Measurements from ENCODE around the gene UCP2. TPM values are rescaled to one million over a fixed set of nuclear protein-coding genes. Genes with fewer than 3 reads are reported as not detected.

UCP2 gene
- total and polyA plus RNA-seq, 5 experiments from 2014 or later = 388 to 1,325 (median 998) TPM

DNA sequence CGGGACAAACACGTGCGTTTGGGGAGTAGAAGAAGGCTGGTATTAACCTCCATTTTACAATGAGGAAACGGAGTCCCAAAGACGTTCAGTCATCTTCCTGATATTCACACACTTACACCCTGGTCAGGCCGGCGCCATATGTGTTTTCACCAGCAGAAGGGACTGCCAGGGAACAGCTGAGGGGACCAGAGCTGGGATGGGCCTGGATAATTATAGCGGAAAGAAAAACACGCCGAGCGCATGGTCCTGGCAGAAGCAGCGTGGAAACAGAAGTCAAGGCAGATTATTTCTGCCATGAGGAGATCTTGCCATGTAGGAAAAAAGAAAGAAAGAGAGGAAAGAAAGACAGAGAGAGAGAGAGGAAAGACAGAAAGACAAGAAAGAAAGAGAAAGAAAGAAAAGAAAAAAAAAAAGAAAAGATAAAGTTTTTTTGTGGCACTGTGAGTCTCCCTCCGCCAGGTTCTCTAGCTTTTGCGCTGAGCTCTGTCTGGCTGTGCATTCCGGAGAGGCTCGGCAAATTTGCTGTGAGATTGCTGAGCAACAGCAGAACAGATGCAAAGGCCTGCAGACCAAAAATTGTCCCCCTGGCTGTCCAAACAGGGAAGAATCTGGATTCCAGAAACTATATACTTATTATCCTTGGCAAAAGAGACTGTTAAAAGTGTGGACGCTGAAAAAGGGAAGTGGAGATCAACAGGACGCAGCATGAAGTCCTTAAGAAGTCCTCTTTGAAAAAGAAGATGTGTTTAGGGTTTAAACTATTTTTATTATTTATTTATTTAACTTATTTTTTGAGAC lies 1.3 kb upstream of the UCP2 start:
- ATAC-seq (no peak), DNase-seq (peak in 2 of 10 donors; percentile 42 to 55)
- Mint-ChIP-seq H3K4me1 (peaks cover 22 to 51% (median 32%) of the 10 kb centered on the region in 4 donors), H3K36me3 (peaks cover 26 to 37% (median 28%) of the 10 kb centered on the region in 3 donors), H3K4me3 (peak overlapping the region; percentile 95 to 100 (median 99)), H3K27me3 (no peaks in the 10 kb centered on the region), H3K27ac (peak overlapping the region; percentile 98 to 100 (median 100)), H3K9me3 (peaks cover 0 to 2% (median 0%) of the 10 kb centered on the region in 9 donors)
- POLR2A ChIA-PET = interaction anchor here (0.7 to 24.6 kb wide), 4 partner anchors 14 to 797 kb away, joined by 3 to 1033 read pairs (median 493); partner anchors contain the start of gene UCP3

DNA sequence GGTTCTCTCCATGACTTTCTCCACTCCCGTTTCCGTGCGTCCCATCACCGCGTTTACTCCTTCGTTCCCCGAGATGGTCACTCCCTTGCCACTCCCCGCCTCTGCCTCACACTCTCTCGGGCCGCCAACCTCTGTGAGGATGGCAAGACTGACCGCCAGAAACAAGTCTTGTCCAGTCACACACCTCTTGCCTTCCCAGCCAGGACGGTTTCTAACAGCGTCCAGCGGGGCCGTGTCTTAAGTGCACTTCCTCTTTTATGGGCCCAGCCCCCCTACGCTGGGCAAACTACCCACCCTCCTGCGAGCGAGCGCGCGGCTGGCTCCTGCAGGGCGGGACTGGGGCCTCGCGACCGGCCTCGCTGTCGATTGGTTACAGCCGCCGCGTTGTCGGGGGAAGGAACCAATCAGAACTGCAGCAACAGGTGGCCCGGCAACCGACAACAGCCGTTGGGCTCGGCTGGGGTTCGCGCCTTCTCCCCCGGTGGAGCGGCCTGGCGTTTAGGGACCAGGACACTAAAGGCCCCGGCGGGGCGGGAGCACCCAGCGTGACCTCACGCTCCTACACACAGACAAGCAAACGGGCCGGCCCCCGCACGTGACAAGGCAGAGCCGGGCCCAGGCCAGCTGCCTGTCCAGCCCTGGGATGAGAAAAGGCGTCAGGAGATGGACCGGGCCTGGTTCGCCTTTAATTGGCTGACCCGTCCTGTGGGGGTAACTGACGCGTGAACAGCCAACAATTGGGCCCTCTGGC lies 522 bp upstream of the UCP2 start:
- ATAC-seq (peak; percentile 70 to 75), DNase-seq (peak; percentile 86 to 97 (median 92))
- peaks cover 28 to 45% (median 36%) of the 10 kb centered on the region in 3 donors for H3K36me3 Mint-ChIP-seq
- H3K9me3 Mint-ChIP-seq = peaks cover 0 to 2% (median 0%) of the 10 kb centered on the region in 9 donors
- H3K4me3 Mint-ChIP-seq = peak overlapping the region; percentile 95 to 100 (median 99)
- H3K27ac Mint-ChIP-seq = peak overlapping the region; percentile 98 to 100 (median 100)
- POLR2A ChIA-PET = interaction anchor here (0.7 to 24.6 kb wide), 5 partner anchors 15 to 797 kb away, joined by 3 to 1033 read pairs (median 452); partner anchors contain the start of gene UCP3
- peaks cover 26 to 59% (median 39%) of the 10 kb centered on the region in 4 donors for H3K4me1 Mint-ChIP-seq
- H3K27me3 Mint-ChIP-seq = no peaks in the 10 kb centered on the region

DNA sequence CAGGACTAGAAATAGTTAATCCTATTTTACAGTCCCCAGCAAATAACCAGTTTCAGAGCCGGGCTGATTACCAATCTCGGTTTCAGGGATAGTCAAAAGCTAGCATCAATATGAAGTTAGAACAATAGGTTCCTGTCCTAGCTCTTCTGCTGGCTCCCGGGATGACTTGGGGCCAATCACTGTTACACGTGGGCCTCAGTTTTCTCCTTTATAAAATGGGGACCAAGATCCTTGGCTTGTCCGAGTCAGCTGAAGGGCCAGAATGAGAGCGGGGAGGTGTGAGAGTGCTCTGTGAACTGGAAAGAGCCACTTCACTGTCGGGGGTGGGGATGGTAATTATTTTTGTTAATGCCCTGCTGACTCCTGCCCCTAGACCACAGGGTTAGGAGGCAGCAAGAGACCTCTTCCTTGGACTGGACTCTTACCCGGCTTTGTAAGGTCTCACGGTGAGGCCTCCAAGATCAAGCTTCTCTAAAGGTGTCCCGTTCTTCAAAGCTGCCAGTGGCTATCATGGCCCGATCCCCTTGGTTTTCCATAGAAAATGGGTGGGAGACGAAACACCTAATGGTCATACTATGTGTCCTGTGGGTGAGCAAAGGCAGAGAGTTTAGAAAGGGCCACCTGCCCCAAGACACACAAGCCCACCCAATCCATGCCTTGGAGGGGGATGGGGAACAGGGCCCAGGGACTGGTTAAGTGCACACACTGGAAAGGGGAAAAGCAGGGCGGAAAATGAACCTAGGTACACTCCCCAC lies 1.4 kb downstream of the UCP2 start:
- Mint-ChIP-seq H3K9me3 (peaks cover 0 to 2% (median 0%) of the 10 kb centered on the region in 9 donors), H3K27me3 (no peaks in the 10 kb centered on the region), H3K4me1 (peaks cover 35 to 74% (median 57%) of the 10 kb centered on the region in 4 donors), H3K4me3 (peak overlapping the region; percentile 95 to 100 (median 99)), H3K27ac (peak overlapping the region; percentile 96 to 100 (median 100)), H3K36me3 (peaks cover 28 to 64% (median 52%) of the 10 kb centered on the region in 3 donors)
- ATAC-seq = no peak
- POLR2A ChIA-PET = interaction anchor here (0.9 to 24.6 kb wide), 6 partner anchors 13 to 59 kb away, joined by 3 to 1033 read pairs (median 229); partner anchors contain the start of gene UCP3
- DNase-seq = no peak

DNA sequence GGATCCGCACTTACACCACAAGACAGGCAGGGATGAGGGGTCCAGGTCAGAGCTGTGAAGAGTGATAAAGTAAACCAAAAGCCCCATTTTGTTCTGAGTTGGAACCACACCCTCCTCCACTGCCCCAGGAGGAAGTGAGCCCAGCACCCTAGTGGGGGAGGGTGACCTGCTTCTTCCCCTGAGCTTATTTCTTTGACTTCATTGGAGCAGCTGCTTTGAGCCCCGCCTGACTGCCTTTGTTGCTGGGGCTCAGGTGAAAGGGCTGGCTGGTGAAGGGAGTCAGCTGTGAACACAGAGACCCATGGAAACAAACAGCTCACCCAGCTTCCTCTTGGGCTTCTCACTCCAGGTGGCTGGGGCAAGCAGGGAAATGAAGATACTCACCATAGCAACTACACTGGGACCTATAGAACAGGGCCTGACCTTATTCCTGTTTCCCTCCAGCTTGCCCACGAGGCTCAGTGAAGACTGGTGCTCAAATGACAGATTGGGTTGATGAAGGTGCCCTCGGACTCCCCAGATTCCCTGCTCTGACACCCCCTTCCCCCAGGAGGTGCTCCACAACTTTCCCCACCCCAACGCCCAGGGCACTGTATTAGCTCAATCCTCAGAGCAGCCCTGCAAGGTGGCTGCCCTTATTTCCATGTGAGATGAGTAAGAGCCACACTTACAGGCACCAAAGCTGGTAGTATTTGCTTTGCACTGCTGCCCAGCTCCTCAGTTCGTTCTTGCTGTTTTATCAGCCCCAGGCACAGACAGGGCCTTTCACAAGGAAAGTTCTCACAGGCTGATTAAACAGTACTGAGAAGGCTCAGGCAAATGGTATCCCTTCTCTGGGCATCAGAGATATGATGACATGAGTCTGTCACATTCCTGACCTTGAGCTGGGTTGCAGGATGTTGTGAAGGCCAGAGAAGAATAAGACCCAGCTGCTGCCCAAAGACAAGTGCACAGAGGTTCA lies 2.4 kb downstream of the UCP2 start:
- peak overlapping the region; percentile 96 to 100 (median 100) for H3K27ac Mint-ChIP-seq
- H3K27me3 Mint-ChIP-seq = no peaks in the 10 kb centered on the region
- peak overlapping the region; percentile 95 to 100 (median 99) for H3K4me3 Mint-ChIP-seq
- peak; percentile 59 to 68 for ATAC-seq
- H3K4me1 Mint-ChIP-seq = peaks cover 42 to 78% (median 67%) of the 10 kb centered on the region in 4 donors
- H3K36me3 Mint-ChIP-seq = peaks cover 28 to 74% (median 60%) of the 10 kb centered on the region in 3 donors
- POLR2A ChIA-PET = interaction anchor here (0.8 to 24.6 kb wide), 13 partner anchors 8 to 614 kb away, joined by 3 to 1033 read pairs (median 4); partner anchors contain the start of genes C2CD3, PPME1 and UCP3
- peaks cover 0 to 2% (median 0%) of the 10 kb centered on the region in 9 donors for H3K9me3 Mint-ChIP-seq
- peak; percentile 56 to 96 (median 86) for DNase-seq

DNA sequence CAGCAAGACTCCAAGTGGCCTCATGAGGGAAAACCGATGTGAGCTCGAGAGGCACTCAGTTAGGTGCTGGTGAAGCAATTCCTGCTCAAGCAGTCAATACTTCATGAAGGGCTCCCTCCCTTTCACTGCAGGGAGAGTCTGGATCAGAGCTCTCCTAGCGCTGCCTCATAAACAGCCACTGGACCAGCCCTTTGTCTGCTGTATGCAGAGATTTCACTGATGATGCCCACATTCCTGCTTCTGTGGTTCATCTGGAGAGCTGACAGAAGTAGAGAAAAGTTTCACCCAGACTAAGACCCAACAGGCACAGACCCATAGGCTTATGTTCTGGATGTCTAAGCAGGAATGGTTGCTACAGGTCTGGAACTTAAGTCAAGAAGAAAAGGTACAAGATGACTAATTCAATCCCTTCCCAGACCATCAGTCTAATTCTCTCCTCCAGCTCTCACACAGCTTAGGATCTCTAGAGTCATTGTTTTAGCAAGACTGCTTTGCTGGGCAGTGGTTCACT lies 4.0 kb downstream of the UCP2 start:
- no peaks in the 10 kb centered on the region for H3K27me3 Mint-ChIP-seq
- ATAC-seq (no peak), DNase-seq (no peak)
- peak overlapping the region; percentile 95 to 100 (median 99) for H3K4me3 Mint-ChIP-seq
- peaks cover 54 to 82% (median 75%) of the 10 kb centered on the region in 4 donors for H3K4me1 Mint-ChIP-seq
- peaks cover 0 to 2% (median 0%) of the 10 kb centered on the region in 9 donors for H3K9me3 Mint-ChIP-seq
- peaks cover 28 to 89% (median 69%) of the 10 kb centered on the region in 3 donors for H3K36me3 Mint-ChIP-seq
- POLR2A ChIA-PET = interaction anchor here (0.8 to 24.6 kb wide), 5 partner anchors 10 to 192 kb away, joined by 3 to 1033 read pairs (median 452); partner anchors contain the start of genes C2CD3, PPME1 and UCP3
- H3K27ac Mint-ChIP-seq = peak overlapping the region; percentile 96 to 100 (median 100)

DNA sequence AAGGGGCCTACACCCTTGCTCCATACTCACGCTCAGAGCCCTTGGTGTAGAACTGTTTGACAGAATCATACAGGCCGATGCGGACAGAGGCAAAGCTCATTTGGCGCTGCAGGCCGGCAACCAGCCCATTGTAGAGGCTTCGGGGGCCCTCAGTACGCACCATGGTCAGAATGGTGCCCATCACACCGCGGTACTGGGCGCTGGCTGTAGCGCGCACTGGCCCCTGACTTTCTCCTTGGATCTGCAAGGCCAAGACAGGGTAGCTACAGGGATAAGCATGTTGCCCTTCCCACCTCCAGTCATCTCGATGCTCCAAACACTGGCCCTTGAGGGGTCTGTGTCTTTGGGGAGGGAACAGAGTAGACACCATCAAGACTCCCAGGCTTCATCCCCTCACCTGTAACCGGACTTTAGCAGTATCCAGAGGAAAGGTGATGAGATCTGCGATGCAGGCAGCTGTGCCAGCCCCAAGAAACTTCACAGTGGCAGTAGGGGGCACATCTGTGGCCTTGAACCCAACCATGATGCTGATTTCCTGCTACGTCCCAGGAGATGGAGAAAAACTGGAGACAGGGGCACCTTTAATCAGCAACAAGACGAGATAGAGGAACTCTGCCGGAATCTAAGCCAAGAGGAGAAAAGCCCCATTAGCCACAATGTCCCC lies 4.7 kb downstream of the UCP2 start:
- H3K27me3 Mint-ChIP-seq = no peaks in the 10 kb centered on the region
- peak overlapping the region; percentile 96 to 100 (median 100) for H3K27ac Mint-ChIP-seq
- peaks cover 27 to 88% (median 69%) of the 10 kb centered on the region in 3 donors for H3K36me3 Mint-ChIP-seq
- peaks cover 51 to 85% (median 77%) of the 10 kb centered on the region in 4 donors for H3K4me1 Mint-ChIP-seq
- H3K9me3 Mint-ChIP-seq = peaks cover 0 to 2% (median 0%) of the 10 kb centered on the region in 9 donors
- POLR2A ChIA-PET = interaction anchor here (14.0 to 24.6 kb wide), 3 partner anchors 9 to 36 kb away, joined by 452 to 1033 read pairs (median 534); partner anchors contain the start of gene UCP3
- ATAC-seq (no peak), DNase-seq (no peak)
- H3K4me3 Mint-ChIP-seq = peak overlapping the region; percentile 95 to 100 (median 99)

DNA sequence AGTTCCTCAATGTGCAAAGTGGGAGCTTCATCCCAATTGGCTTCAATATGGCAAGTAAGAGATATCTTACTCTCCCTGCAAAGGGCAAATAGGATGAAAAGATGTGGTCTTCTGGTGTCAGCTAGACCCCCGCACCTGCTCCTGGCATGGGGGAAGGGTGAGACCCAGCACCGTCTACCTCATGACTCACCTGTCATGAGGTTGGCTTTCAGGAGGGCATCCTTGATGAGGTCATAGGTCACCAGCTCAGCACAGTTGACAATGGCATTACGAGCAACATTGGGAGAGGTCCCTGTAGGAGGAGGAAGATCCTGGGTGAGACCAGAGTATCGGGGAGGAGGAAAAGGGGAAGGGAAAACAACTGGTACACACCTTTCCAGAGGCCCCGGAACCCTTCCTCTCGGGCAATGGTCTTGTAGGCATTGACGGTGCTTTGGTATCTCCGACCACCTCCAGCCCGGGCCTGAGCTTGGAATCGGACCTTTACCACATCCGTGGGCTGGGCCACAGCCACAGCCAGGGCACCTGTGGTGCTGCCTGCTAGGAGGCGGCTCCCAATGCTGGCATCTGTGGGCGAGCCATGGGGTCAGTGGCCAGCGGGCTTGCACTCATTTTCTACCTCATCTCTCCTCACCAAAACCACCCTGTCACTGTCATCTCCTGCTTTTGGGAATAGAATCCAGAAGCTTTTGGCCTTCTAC lies 6.0 kb downstream of the UCP2 start:
- Mint-ChIP-seq H3K4me1 (peaks cover 52 to 97% (median 89%) of the 10 kb centered on the region in 4 donors), H3K27ac (peak overlapping the region; percentile 87 to 100 (median 98)), H3K27me3 (no peaks in the 10 kb centered on the region), H3K36me3 (peaks cover 16 to 78% (median 64%) of the 10 kb centered on the region in 3 donors), H3K9me3 (no peaks in the 10 kb centered on the region), H3K4me3 (peak overlapping the region; percentile 58 to 100 (median 72))
- ATAC-seq = no peak
- POLR2A ChIA-PET = interaction anchor here (14.0 to 24.6 kb wide), 3 partner anchors 8 to 37 kb away, joined by 452 to 1033 read pairs (median 534); partner anchors contain the start of gene UCP3
- no peak for DNase-seq

DNA sequence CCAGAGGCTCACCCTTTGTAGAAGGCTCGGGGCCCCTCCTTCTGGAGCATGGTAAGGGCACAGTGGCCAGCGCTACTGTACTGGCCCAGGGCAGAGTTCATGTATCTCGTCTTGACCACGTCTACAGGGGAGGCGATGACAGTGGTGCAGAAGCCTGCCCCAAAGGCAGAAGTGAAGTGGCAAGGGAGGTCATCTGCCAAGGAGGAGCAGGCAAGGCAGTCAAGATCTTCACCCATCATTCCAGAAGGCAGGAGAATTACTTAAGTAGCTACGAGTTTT lies 7.2 kb downstream of the UCP2 start:
- ATAC-seq = no peak
- POLR2A ChIA-PET = interaction anchor here (14.0 to 24.6 kb wide), 3 partner anchors 7 to 39 kb away, joined by 452 to 1033 read pairs (median 534); partner anchors contain the start of gene UCP3

DNA sequence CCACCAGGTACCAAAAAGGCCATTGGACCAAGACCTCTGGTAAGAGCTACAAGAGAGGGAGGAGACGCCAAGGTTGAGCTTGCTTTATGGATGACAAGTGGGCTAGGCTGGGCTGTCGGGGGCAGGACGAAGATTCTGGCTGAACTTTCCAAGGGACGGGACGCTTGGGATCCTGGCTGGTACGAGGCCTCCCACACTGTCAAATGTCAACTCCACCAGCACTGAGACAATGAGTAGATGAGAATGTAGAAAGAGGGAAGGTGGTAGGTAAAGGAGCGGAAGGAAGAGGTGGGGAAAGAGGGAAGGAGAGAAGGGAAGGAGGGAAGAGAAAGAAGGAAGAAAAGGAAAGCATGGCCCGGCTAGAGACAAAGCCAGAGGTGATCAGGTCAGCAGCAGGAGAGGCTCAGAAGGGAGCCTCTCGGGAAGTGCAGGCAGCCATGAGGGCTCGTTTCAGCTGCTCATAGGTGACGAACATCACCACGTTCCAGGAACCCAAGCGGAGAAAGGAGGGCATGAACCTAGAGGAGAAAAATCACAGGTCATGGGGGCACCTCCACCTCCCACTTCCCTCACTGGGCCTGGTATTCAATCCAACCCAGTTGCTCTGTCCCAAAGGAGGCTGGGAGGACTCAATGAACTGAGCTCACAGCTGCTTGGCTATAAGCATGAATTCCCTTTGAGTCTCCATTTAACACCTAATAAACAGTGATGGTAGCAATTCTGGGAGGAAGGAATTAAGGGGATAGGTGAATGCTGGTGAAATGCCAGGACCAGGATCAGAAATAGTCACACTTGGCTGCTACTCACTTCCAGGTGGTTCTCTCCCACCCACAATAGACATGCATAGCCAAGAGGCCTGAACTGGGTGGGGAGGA lies 7.8 kb downstream of the UCP2 start:
- POLR2A ChIA-PET = interaction anchor here (1.2 to 24.6 kb wide), 6 partner anchors 6 to 196 kb away, joined by 4 to 1033 read pairs (median 493); partner anchors contain the start of genes C2CD3, PPME1, UCP2 and UCP3
- H3K36me3 Mint-ChIP-seq = peaks cover 4 to 60% (median 46%) of the 10 kb centered on the region in 3 donors
- H3K9me3 Mint-ChIP-seq = no peaks in the 10 kb centered on the region
- H3K4me1 Mint-ChIP-seq = peaks cover 58 to 98% (median 95%) of the 10 kb centered on the region in 4 donors
- no peak for ATAC-seq
- DNase-seq = no peak
- peak overlapping the region; percentile 94 to 100 (median 98) for H3K27ac Mint-ChIP-seq
- H3K4me3 Mint-ChIP-seq = peak overlapping the region; percentile 60 to 95 (median 78)
- no peaks in the 10 kb centered on the region for H3K27me3 Mint-ChIP-seq

More for the DNA sequence above, 7.2 kb downstream of the UCP2 start:
- H3K4me1 Mint-ChIP-seq = peaks cover 54 to 98% (median 95%) of the 10 kb centered on the region in 4 donors
- H3K27ac Mint-ChIP-seq = peak overlapping the region; percentile 89 to 100 (median 98)
- peaks cover 4 to 66% (median 52%) of the 10 kb centered on the region in 3 donors for H3K36me3 Mint-ChIP-seq
- H3K4me3 Mint-ChIP-seq = peak overlapping the region; percentile 24 to 95 (median 62)
- no peak for DNase-seq
- no peaks in the 10 kb centered on the region for H3K27me3 Mint-ChIP-seq
- H3K9me3 Mint-ChIP-seq = no peaks in the 10 kb centered on the region

All from naive thymus-derived CD8-positive, alpha-beta T cell (primary cell).